HL-60 (cell line): Measurements from ENCODE around the gene PPP3CB.

Experiments
- CTCF ChIP-seq: IDR thresholded peaks from one replicate; pipeline ENCODE4 v1.5.1; 2011; ENCODE audit warnings: low read length, control low read depth, inconsistent platforms; ENCODE audit not compliant: insufficient read depth
- POLR2AphosphoS5 ChIP-seq: IDR thresholded peaks from 2 replicates; pipeline ENCODE4 v1.6.1; 2012; ENCODE audit warnings: low read depth
- SPI1 ChIP-seq: IDR thresholded peaks from 2 replicates; pipeline ENCODE4 v1.6.1; 2012; ENCODE audit warnings: low read depth, mild to moderate bottlenecking, borderline replicate concordance

- TF ChIP-seq POLR2AphosphoS5 = peak; percentile 69
- TF ChIP-seq CTCF = no peak
- no peak for TF ChIP-seq SPI1
These were observed 469 bp downstream of the PPP3CB start for GRCh38 chr10:73495226-73495883.
